ENCODE data around the gene ASXL3. TPM values are rescaled to one million over a fixed set of nuclear protein-coding genes. Genes with fewer than 3 reads are reported as not detected.

The ASXL3 gene
- total RNA-seq, 4 donors from 2014 or later: 0.93 to 2.2 (median 1.5) TPM

DNA sequence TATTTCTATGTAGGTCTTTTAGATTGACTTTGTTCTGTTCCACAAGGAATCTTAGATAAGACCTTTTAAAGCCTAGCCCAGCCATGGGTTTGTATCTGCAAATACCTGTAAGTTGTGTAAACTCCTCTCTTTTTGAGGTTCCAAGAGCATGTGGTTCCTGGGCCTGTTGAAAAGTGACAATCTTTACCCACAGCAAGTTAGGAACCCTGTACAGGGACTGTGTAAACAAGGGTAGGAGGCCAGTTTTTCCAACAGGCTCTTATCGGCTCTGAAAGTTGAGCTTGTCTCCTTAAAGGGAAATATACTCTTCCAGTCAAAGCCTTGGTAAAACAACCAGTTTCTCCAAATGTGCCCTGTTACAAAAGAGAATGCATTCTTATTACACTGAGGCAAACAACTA, 15.3 kb upstream of the ASXL3 start:
- no peak for ATAC-seq
- Histone ChIP-seq H3K36me3 (no peaks in the 10 kb centered on the region), H3K4me1 (no peaks in the 10 kb centered on the region), H3K4me3 (no peak overlapping the region), H3K27me3 (no peaks in the 10 kb centered on the region), H3K27ac (no peak overlapping the region), H3K9me3 (peaks cover 0 to 9% (median 0%) of the 10 kb centered on the region in 3 donors)
- 33% methylated on average over 1 of the region's 1 CpG; no CpG with 5 or more reads in 1 of the 2 donors for WGBS, 2 donors (ENCODE audit: low coverage in 1 of 2)
- TF ChIP-seq POLR2A (IDR thresholded peaks at IDR 0.05) (no peak), POLR2AphosphoS5 (IDR thresholded peaks at IDR 0.05) (no peak), EP300 (IDR thresholded peaks at IDR 0.05) (no peak)
- TF ChIP-seq, protein P1, sequence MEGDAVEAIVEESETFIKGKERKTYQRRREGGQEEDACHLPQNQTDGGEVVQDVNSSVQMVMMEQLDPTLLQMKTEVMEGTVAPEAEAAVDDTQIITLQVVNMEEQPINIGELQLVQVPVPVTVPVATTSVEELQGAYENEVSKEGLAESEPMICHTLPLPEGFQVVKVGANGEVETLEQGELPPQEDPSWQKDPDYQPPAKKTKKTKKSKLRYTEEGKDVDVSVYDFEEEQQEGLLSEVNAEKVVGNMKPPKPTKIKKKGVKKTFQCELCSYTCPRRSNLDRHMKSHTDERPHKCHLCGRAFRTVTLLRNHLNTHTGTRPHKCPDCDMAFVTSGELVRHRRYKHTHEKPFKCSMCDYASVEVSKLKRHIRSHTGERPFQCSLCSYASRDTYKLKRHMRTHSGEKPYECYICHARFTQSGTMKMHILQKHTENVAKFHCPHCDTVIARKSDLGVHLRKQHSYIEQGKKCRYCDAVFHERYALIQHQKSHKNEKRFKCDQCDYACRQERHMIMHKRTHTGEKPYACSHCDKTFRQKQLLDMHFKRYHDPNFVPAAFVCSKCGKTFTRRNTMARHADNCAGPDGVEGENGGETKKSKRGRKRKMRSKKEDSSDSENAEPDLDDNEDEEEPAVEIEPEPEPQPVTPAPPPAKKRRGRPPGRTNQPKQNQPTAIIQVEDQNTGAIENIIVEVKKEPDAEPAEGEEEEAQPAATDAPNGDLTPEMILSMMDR (IDR thresholded peaks at IDR 0.05): no peak

DNA sequence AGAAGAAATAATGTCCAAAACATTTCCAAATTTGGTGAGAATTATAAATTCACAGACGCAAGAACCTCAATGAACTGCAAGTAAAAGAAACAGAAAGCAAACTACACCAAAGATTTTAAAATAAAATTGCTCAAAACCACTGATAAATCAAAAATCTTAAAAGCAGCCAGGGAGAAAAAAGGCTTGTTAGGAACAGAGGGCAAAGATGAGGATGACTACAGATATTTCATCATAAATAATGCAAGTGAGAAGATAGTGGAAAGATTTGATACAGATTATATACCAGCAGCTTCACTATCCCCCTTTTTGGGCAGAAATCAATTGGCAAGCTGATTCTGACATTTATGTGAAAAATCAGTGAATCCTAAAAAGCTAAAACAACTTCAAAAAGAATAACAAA, 10.3 kb upstream of the ASXL3 start:
- peaks cover 0 to 13% (median 0%) of the 10 kb centered on the region in 3 donors for H3K9me3 ChIP-seq
- H3K4me3 ChIP-seq: no peak overlapping the region
- TF ChIP-seq, protein P1 (IDR thresholded peaks at IDR 0.05): no peak
- TF ChIP-seq POLR2AphosphoS5 (IDR thresholded peaks at IDR 0.05): no peak
- no peak overlapping the region for H3K27ac ChIP-seq
- 85 to 100% methylated on average over 1 of the region's 1 CpG for WGBS, 2 donors (ENCODE audit: low coverage in 1 of 2)
- no peaks in the 10 kb centered on the region for H3K36me3 ChIP-seq
- no peaks in the 10 kb centered on the region for H3K27me3 ChIP-seq
- no peaks in the 10 kb centered on the region for H3K4me1 ChIP-seq
- ATAC-seq: no peak

DNA sequence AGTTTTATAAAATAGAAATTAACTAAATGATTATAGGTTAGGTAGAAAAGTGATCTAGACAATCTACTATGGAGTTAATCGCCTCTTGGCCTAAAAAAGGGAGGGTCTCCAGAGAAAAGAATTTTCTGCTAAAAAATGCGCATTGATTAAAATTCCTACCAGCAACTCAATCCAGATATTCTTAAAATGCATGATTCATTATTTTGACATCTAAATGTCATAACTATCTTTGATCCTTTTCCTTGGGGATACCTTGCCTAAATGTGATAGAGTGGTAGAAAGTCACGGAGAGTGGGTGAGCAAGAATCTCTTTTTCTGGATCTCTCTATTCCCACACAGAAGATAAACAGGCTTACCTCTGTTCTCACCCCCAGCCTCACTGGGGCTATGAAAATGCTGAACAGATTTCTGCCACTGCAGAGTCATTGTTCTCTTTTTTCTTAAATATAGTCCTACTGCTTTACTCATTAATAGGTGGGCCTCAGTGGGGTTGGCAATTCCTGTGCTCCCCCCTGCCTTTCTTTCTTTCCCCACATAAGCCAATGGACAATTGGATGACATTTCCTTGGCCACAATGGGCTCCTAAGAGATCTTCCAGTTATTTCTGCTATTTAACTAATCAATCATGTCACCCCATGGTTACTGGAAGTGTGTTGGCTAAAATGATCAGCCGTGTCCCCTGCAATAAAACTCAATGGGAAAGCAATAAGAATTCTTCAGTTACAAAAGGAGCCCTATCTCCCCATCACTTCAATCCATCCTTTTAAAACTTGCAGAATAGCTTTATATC, 5.8 kb upstream of the ASXL3 start:
- H3K27ac ChIP-seq: no peak overlapping the region
- WGBS, 2 donors (ENCODE audit: low coverage in 1 of 2): 84 to 88% methylated on average over 3 to 4 of the region's 4 CpGs
- peaks cover 0 to 9% (median 0%) of the 10 kb centered on the region in 3 donors for H3K9me3 ChIP-seq
- ATAC-seq: no peak
- H3K27me3 ChIP-seq: peaks cover 24% of the 10 kb centered on the region
- peaks cover 0 to 5% (median 0%) of the 10 kb centered on the region in 3 donors for H3K4me1 ChIP-seq
- no peak for TF ChIP-seq POLR2AphosphoS5 (IDR thresholded peaks at IDR 0.05)
- TF ChIP-seq, protein P1 (IDR thresholded peaks at IDR 0.05): no peak
- no peak for TF ChIP-seq EP300 (IDR thresholded peaks at IDR 0.05)
- TF ChIP-seq POLR2A (IDR thresholded peaks at IDR 0.05): no peak
- no peaks in the 10 kb centered on the region for H3K36me3 ChIP-seq
- H3K4me3 ChIP-seq: no peak overlapping the region

DNA sequence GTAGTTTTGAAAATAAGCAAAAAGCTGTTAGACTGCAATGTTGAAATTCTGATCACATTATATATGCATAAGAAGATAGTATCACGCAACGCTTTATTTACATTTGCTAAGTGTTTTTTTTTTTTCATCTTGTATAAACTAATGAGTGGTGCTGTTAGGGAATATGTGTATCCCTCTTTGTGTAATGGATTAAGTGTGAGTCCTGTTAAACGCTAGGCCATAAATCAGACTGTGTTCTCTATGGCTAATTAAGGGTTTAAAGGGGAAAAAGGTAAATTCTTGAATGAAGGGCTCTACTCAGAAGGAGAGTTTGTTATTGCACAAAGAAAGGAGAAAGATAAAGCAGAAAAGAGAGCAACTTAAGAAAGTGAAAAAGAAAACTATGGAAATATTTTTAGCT, 4.8 kb upstream of the ASXL3 start:
- no peak overlapping the region for H3K27ac ChIP-seq
- H3K36me3 ChIP-seq: no peaks in the 10 kb centered on the region
- WGBS, 2 donors (ENCODE audit: low coverage in 1 of 2): 82 to 90% methylated on average over 3 of the region's 3 CpGs
- TF ChIP-seq, protein P1 (IDR thresholded peaks at IDR 0.05): no peak
- TF ChIP-seq EP300 (IDR thresholded peaks at IDR 0.05) (no peak), POLR2A (IDR thresholded peaks at IDR 0.05) (no peak), POLR2AphosphoS5 (IDR thresholded peaks at IDR 0.05) (no peak)
- H3K9me3 ChIP-seq: no peaks in the 10 kb centered on the region
- no peak for ATAC-seq
- no peak overlapping the region for H3K4me3 ChIP-seq
- H3K4me1 ChIP-seq: peaks cover 0 to 13% (median 6%) of the 10 kb centered on the region in 3 donors
- peaks cover 33% of the 10 kb centered on the region for H3K27me3 ChIP-seq

DNA sequence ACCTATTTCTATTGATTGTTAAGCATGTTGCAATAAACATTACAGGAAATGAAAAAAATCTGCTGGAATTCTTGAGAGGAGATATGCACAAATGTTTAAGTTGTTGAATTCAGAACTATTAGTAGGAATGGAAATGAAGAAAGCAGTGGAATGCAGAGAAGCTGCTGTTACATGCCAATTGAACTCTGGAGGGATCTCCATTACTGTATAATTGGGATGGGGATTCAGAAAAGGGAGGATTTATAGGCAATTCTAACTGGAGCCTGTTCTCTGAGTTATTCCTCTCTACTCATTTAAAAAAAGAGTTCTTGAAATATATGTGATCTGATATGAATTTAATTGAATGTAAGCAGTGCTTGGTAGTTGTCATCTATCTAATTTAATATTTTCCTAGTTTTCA, 2.6 kb upstream of the ASXL3 start:
- Histone ChIP-seq H3K4me1 (peaks cover 0 to 23% (median 6%) of the 10 kb centered on the region in 3 donors), H3K4me3 (no peak overlapping the region), H3K27me3 (peaks cover 41% of the 10 kb centered on the region), H3K9me3 (no peaks in the 10 kb centered on the region), H3K36me3 (no peaks in the 10 kb centered on the region), H3K27ac (no peak overlapping the region)
- ATAC-seq: no peak
- no peak for TF ChIP-seq EP300 (IDR thresholded peaks at IDR 0.05)
- TF ChIP-seq, protein P1 (IDR thresholded peaks at IDR 0.05): no peak
- TF ChIP-seq POLR2AphosphoS5 (IDR thresholded peaks at IDR 0.05): no peak
- TF ChIP-seq POLR2A (IDR thresholded peaks at IDR 0.05): no peak

Data from gastroesophageal sphincter (tissue), 4 donors.